PC-9 (cell line): ENCODE measurements around the gene PDE6B.

Source experiments
- CTCF ChIP-seq: fragments of 200-600 bp; sonication (generic); conservative IDR thresholded peaks from 2 replicates; pipeline ENCODE4 v1.6.1; 2017; ENCODE audit warnings: mixed run types, antibody characterized with exemption, mild to moderate bottlenecking, moderate library complexity
- EZH2 ChIP-seq: fragments of 200-600 bp; sonication (generic); IDR thresholded peaks from 2 replicates; pipeline ENCODE4 v1.8.0; 2017; ENCODE audit warnings: antibody characterized with exemption, low read depth

- no peak for TF ChIP-seq EZH2
- no peak for TF ChIP-seq CTCF
Measured at GRCh38 chr4:712916-713632, 87.7 kb downstream of the PDE6B start.
